D721Med (cell line): ENCODE results near the gene SBNO1.
A peak's percentile ranks its signal among the peaks of the same experiment; 100 is the strongest.

ENCODE experiments used
- DNase-seq: peaks from one replicate; pipeline ENCODE4 v3.0.0; 2011; ENCODE audit warnings: low spot score; ENCODE audit not compliant: insufficient read length
- FAIRE-seq: peaks from 2 replicates; lab custom pipeline; 2011; peaks lifted over from hg19 to GRCh38; lab: Jason Lieb, UNC
- TF ChIP-seq, protein P1 (sequence below): IDR thresholded peaks from 2 replicates; pipeline ENCODE4 v1.5.1; 2012; ENCODE audit warnings: mild to moderate bottlenecking, control low read depth; ENCODE audit not compliant: insufficient read depth; ENCODE audit errors: missing control alignments

The SBNO1 gene

DNA sequence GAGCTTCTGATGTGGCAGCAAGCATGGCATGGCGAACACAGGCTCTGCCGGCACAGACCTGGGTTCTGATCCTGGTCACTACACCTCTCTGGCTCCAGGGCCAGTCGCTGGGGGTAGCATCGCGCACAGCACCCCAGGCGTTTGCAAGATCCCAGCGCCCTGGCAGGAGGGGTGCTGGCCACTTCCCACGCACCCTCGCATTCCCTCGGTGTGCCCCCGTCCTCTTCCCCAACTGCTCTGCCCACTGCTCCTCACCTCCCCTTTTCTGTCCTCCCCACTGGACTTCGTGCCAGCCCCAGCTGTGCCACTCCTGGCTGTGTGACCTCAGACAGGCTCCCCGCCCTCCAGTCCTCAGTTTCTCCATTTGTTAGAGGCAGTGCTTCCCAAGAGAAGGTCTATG, 95.8 kb downstream of the SBNO1 start:
- DNase-seq (no peak), FAIRE-seq (no peak)
- TF ChIP-seq, protein P1, sequence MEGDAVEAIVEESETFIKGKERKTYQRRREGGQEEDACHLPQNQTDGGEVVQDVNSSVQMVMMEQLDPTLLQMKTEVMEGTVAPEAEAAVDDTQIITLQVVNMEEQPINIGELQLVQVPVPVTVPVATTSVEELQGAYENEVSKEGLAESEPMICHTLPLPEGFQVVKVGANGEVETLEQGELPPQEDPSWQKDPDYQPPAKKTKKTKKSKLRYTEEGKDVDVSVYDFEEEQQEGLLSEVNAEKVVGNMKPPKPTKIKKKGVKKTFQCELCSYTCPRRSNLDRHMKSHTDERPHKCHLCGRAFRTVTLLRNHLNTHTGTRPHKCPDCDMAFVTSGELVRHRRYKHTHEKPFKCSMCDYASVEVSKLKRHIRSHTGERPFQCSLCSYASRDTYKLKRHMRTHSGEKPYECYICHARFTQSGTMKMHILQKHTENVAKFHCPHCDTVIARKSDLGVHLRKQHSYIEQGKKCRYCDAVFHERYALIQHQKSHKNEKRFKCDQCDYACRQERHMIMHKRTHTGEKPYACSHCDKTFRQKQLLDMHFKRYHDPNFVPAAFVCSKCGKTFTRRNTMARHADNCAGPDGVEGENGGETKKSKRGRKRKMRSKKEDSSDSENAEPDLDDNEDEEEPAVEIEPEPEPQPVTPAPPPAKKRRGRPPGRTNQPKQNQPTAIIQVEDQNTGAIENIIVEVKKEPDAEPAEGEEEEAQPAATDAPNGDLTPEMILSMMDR: no peak

DNA sequence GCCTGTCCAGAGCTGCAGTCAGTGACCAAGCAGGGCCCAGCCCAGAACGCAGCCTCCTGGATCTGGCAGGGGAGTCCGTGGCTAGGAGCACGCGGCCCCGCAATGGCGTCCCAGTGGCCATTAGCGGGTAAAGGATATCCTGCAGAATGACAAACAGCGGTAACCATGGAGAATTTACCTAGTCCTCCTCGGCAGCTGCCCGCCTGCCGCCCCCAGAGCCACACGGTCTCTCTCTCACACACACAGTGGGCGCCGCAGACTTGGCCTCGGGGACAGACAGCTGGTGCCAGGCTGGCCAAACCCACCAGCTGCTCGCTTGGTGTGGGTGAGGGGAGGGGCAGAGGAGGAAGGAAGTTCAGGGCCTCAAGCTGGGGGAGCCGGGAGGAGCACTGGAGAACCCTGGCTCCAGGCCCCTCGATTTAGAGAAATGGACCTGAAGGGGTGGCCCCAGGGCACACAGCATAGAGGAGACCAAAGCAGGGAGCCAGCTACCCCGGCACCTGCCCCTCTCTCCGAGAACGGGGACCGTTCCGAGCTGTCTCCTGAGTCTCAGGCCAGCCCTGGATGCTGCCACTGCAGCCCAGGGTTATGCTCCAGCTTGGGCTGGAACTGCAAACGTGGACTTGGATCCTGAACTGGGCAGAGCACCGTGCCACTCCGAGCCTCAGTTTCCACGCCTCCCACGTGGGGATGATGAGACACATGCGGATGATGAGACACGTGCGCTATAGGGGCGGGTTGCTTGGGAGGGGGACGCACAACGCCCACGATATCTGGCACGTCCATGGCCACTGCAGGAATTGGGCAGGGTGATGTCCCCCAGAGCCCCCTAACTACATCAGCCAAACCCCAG, 96.4 kb downstream of the SBNO1 start:
- no peak for DNase-seq
- no peak for FAIRE-seq
- TF ChIP-seq, protein P1: no peak

DNA sequence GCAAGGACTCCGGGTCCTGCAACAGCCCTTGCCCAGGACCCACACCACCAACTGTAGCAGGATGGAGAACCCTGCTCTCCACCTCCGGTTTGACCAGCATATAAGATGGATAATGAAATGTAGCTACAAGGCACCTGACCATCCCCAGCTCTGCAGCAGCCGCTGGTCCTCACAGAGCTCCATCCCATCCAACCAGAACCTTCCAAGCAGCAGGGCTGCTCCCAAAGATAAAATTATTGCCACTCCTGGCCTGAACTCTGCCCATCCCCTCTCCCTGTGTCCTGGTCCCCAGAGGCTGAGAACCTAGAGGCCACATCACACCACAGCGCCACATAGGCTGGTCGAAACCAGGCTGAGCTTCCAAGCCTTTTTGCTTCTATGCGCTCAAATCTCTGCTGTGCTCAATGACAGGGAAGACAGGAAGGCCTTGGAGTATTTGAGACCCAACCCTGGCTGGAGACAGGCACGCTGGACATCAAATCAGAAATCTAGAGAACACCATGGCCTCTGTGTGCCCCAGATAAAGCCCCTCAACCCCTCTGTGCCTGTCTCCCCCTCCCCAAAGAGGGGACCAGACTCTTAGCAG, 97.2 kb downstream of the SBNO1 start:
- TF ChIP-seq, protein P1: no peak
- FAIRE-seq: no peak
- no peak for DNase-seq

DNA sequence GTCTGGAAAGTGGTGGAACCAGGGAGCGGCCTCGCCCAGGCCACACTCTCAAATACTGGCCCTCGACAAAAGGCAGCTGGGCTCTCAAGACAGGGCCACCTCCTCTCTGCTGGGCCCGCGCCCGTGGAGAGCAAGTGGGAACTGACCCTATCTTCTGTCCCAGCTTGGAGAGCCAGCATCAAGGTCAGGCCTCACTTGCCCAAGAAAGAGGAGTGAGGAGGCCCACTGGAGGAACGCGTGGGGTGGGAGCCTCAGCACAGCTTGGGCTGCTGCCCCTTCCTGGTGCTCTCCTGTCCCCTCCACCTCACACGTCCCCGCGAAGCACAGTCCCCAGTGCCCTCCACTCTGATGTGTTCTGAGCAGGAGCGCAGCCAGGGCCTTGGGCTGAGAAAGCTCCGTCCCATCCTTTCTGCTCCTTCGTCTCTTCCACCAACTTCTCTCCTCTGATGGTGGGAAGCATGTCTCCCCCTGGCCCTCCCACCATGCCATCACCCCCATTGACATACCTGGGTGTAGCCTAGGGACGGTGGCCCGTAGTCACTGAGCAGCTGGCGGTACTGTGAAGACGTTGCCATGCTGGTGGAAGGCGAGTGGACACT, 97.9 kb downstream of the SBNO1 start:
- no peak for DNase-seq
- TF ChIP-seq, protein P1: no peak
- no peak for FAIRE-seq

DNA sequence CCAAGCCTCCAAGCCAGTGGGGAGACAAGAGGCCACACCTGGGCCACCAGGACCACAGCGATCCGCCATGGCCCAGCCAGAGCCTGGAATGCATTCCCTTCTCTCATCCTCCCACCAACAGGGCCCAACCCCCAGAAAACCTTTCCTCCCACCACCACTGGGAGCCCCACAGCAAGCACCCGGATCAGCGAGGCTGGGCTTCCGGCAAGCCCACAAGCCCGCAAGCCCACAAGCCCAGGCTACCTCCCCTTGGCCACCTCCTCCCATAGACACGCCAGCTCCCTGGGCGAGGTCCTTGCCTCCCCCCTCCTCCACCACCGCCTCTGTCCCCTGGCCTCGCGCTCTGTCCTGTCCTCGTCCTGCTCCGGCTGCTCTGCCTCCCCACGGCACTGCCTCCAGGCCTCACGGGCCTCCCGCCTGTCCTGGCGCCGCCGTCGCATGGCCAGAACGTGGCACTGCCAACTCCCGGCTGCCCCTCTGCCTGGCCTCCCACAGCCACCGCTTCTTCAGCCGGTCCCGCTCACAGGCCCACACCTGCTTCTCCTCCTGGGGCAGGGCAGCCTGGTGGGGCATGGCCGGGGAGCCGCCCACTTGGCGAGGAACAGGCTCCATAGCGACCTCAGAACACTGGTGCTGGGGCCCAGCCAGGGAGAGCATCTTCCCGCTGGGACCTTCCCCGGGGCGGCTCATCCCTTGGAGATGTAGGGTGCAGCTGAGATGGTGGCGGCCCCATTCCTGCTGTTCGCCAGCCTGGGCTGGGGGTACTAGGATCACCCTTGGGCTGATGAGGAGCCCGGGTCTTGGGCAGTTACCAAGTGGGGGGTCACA, 98.6 kb downstream of the SBNO1 start:
- TF ChIP-seq, protein P1: no peak
- no peak for DNase-seq
- no peak for FAIRE-seq

DNA sequence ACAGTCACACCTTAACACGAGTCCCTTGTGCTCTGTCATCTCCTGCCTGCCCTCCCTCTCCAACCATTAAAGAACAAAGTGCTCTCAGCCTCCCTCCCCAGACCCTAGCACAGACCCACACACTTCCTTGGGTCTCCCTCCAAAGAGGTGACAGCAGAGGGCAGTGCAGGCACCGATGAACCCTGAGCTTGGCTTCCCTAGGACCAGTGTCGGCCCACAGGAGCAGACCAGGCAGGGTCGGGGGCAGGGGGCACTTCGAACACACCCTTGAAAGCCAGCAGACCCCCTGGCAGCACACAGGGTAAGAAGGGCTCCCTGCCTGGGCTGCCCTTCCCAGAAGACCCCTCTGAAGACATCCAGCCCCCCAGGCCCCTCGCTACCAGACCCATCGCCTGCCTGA, 100.0 kb downstream of the SBNO1 start:
- TF ChIP-seq, protein P1: peak; percentile 27
- DNase-seq (no peak), FAIRE-seq (no peak)
